GF-D8 (cell line): Measurements from ENCODE around the gene BST1.

ENCODE experiments used
- DNase-seq: peaks from one replicate; lab custom pipeline; 2025; lab: John Stamatoyannopoulos, UW

BST1 gene, protein sequence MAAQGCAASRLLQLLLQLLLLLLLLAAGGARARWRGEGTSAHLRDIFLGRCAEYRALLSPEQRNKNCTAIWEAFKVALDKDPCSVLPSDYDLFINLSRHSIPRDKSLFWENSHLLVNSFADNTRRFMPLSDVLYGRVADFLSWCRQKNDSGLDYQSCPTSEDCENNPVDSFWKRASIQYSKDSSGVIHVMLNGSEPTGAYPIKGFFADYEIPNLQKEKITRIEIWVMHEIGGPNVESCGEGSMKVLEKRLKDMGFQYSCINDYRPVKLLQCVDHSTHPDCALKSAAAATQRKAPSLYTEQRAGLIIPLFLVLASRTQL

DNA sequence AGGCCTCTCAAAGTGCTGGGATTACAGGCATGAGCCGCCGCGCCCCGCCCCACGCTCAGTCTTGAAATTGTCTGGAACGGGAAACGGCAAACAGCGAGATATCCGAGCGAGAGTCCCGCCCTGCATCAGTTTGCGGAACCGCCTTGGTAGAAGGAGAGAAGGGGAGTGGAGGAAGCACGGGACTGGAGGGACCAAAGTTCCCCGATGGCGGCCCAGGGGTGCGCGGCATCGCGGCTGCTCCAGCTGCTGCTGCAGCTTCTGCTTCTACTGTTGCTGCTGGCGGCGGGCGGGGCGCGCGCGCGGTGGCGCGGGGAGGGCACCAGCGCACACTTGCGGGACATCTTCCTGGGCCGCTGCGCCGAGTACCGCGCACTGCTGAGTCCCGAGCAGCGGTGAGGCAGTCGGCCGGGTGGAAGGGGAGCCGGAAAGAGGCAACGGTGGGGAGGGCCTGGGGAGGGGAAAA lies at the start of gene BST1:
TSS of gene BST1 (plus strand) at position 125 of the 463 bp plus-strand sequence. CDS start at position 205, 80 bp downstream.
- no peak for DNase-seq

DNA sequence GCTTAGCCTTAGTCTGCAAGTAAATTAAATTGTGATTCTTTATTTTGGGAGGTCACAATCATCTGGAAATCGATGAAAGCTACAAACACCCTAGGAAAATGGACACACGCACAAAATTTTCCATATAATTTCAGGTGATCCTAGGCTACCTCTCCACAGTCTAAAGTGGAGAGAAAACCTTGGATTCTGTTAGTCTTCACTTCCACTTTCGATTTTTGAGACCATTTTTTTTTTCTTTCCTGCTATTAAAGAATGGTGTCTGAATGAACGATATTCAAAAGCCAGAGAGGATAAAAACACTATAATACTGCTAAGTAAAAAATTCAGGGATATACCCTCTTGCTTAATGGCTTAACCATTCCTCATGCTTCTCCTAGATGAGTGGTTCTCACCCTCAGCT lies 49.4 kb upstream of the BST1 start:
- no peak for DNase-seq

DNA sequence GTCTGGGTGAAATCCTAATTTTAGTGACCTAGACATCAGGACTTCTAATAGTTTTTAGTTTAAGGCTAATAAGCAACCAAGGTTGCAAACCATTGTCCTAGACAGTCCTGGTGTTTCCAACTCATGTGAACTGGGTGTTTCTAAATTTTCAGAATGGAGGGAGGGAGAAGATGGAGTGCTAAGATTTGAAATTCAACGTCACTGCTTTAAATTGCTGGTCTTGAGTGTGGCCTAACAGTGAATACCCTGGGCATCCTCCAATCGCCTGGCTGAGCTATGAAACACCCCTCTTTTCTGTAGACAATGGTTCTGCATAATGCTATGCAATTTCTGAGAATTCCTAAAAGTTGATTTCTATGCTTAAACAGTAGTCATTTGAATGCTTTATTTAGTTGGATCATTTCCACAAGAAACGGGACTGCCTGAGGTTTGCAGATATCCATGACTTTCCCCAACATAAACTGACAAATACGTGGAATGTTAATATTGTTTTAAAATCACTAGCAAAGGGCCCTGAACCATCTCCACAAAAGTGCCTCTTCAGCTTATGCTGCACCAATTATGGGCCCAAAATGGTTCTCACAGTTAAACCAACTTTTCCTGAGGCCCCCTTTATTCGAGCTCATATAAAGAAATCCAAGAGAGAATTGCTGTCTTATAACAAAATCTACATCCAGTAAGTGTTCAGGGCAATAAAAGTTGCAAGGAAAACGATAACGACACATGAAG lies 48.8 kb upstream of the BST1 start:
- peak; percentile 32 for DNase-seq

DNA sequence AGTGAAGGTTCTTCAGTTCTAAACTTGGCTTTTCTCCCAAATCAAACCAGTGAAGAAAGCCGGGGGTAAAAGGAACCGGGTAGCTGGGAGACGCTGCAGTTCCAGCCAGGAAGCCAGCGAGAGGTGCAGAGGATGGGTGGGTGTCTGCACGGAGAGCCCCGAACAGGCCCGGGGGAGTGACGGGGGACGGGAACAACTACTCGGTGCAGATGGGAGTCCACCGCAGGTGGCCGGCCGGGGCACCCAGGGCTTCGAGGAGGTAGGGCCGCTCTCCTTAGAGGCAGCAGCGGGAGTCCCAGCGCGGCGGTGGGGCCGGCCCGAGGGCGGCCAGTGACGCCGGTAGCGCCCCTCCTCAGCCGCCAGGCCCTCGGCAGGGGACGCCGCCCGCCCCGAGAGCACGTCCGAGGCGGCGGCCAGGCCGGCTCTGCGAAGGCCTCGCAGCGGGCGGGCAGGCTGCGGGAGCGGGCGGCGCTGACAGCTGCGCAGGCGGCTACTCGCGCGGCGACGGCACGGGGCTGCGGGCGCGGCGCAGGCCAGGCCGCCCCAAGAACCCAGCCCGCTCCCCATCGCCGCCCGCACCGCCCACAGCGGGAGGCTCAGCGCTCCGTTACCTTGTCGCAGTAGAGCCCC lies 48.2 kb upstream of the BST1 start:
- no peak for DNase-seq

DNA sequence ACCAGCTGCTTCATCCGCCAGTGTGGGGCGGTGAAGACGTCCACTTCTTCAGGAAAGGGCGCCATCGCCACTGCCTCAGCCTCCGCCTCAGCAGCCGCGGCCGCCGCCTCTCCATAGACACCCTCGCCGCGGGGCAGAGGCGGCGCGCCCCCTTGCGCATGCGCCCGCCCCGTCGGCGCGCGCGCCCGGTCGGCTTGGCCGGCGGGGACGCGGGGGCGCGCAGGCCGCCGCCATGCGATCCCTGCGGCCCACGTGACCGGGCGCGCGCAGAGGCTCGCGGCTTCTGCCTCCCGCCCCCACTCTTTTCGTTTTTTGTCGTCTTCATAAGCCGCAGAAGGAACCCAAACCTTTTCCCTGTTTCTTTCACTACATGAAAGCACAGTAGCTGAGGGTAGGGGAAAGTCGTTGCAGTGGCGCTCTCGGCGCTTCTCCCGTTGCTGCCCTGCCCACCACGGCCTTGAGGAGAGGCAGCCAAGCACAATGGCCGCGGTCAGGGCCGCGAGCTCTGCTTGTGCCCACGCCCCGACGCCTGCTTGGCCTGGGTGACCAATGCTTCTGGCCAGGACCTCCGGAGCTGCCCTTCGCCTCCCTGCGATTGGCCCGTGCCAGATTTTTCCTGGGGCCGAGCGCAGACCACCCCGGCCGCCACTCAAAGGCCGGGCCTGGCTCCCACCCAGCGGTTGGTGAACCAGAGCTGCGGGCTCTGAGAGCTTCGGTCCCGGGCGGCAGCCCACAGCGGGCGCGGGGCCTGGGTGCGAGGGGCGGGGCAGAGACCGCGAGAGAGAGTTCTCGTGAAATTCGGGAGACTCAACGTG lies 47.4 kb upstream of the BST1 start, which contains the start of gene FBXL5:
TSS of gene FBXL5 (minus strand) at position 135 of the 815 bp plus-strand sequence. CDS start at position 65, 70 bp downstream.
- DNase-seq, result peak; percentile 50

DNA sequence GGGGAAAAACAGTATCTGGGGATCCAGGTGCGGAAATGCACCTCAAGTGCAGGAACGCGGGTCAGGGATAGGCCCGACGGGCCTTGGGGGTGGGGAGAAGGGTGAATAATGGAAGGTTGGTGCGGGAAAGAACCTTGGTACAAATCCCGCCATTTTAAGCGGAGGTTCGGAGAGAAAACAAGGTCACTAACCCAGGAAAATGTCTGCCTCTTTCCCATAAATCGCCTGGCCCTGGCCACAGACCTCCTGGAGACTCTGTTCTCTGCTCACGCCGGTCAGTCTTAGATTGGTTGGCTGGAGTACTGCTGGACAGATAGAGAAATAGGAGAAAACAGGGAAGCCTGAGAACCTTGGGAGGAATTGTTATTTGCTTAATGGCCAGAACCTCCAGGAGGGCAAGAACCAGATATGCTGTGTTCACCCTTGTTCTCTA lies 46.8 kb upstream of the BST1 start:
- no peak for DNase-seq

DNA sequence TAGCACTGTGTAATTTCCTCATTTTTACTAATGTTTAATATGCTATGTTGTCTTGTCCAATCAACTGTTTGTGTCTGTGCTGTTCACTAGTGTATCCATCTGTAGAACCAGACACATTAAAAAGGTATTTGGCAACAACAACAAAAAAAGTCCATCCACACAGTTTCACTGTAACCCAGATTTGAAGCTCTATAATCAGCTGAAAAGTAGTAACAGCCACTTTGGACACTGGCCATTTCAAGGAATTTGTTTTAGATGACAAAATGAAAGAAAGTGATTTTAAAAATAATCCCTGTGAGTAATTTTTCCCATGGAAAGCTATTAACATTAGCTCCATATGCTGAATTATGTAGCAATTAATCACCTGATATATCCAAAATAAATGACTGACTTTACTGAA lies 45.5 kb upstream of the BST1 start:
- no peak for DNase-seq

DNA sequence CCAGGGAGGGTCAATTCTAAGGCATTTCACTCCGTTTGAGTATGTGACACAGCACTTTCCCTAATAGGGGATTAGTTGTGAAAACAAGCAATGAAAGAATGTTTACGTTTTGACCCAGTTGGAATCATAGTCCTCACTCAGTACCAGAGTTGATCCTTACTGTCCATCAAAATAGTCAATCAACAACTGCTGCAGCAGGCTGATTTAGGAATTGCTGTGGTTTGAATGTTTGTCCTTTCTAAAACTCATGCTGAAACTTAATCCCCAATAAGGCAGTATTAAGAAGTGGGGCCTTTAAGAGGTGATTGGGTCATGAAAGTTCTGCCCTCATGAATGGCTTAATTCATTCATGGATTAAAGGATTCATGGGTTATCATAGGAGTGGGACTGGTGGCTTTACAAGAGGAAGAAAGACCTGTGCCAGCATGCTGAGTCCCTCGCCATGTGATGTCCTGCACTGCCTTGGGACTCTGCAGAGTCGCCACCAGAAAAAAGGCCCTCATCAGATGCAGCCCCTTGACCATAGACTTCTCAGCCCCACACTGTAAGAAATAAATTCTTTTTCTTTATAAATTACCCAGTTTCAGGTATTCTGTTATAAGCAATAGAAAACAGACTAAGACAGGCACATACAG lies 44.6 kb upstream of the BST1 start:
- DNase-seq, result no peak

DNA sequence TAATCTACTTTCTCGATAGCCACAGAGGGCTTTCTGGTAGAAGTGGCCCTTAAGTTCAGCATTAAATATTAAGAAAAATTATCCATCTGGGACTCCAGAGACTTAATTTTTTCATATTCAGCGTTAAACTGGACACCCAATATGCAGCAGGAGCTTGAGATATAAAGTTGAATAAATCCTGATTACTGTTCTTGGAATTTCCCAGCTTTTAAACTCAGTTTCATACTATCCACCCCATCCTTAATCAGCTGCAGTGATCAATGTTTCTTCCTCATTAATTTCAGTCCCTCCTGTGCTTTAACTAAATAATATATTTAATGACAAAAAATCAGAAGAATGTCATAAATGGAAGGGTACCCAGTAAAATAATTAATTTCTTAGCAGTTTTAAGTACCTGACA lies 44.1 kb upstream of the BST1 start:
- DNase-seq, result no peak

DNA sequence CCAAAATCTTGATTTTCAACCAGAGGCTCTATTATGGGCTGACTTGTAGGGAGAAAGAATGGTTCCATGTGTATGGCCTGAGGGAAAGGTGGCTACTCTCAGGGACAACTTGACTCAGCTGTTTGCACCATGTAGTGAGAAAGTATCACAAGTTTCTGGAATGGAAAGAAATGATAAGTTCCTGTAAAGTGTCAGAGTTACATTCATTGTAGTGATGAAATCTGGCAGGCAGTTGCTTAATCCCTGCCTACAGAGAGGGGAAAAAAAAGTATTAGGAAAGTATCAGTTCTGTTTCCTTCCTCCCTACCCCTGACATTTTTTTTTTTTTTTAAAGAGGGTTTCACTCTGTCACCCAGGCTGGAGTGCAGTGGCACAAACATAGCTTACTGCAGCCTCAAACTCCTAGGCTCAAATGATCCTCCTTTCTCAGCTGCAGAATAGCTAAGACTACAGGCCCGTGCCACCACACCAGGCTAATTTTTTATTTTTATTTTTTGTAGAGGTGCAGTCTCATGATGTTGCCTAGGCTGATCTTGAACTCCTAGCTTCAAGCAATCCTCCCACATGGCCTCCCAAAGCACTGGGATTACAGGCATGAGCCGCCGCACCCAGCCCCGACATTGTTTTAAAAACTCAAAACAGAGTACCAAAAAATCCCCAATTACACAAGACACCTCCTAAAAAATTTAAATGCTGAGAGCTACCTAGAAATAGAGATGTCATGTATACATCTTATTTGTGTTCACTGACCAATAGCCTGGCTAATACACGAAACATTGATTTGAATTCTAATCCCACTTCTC lies 42.9 kb upstream of the BST1 start:
- peak; percentile 98 for DNase-seq

DNA sequence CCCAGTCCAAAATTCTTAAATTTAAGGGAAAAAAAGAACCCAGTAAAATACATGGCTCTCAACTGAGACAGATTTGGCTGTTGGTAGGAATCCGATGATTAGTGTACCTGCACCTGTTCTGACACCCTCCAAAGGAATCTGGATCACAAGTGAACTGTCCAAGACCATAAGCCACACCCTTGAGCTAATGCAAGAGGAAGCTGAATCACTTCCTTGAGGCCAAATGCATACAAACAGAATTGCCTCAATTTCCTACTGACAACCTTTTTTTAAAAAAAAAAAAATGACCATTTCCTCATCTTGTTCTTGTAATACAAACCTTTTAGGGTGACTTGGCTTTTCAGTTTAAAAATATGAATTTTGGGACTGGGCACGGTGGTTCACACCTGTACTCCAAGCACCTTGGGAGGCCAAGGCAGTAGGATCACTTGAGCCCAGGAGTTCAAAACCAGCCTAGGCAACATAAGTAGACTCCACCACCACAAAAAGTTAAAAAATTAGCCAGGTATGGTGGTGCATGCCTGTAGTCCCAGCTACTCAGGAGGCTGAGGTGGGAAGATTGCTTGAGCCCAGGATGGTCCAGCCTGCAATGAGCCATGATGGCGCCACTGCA lies 37.0 kb upstream of the BST1 start:
- peak; percentile 91 for DNase-seq

DNA sequence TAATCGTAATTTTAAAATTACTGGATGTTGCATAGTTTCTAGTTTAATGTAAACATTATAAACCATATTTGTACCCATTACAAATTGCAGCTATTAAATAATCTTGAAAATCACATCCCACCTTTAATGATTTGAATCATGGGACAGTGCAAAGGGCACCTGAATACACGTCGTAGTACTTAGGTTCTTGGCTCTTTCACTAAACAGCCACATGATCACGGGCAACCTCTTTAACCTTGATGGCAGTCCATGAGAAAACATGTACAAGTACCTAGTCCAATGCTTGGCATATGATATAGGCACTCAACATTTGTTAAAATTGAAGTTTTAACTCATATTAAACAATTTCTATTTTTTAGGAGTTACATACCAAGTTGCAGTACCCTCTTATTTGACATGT lies 35.9 kb upstream of the BST1 start:
- no peak for DNase-seq

DNA sequence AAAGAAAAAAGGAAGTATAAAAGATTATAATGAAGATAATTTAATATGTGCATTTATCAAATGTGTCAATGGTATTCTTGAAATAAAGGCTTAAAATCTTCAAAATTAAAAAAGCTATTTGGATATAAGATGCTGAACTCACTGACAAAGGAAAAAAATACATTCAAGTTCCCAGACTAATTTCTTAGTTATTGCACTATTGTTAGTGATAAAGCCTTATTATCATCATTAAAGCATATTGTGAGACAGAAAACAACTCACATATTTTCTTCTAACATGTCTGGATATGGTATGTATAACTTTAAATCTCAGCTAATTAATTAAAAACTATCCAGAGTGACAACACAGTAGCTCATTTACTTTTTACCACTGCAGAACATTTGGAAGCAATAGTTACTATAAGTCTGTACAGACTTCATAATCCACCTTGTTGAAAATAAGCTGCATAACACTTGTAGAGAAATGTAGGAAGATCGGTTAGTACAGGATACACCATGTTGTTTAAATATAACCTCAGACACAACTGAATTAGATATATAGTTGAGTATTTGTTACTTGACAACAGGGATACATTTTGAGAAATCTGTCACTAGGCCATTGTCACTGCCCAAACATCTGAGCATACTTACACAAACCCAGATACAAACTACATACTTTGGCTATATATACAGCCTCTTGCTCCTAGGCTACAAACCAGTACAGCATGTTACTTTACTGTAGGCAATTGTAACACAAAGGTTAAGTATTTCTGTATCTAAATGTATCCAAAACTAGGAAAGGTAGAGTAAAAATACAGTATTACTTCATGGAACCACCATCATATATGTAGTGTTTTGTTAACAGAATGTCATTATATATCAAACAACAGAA lies 34.1 kb upstream of the BST1 start:
- no peak for DNase-seq

DNA sequence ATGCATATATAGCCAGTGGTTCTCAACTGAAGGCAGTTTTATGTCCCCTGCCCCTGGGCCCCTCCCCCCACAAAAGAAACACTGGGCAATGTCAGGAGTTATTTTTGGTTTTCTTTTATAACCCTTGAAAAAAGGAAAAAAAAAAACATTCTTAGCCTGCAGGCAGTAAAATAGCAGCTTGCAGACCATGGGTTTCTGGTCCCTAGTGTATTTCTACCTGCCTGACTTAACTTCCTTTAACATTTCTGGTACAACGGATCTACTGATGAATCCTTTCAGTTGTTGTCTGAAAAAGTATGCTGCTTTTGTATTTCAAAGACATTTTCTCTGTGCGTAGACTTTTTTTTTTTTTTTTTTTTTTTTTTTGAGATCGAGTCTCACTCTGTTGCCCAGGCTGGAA lies 32.3 kb upstream of the BST1 start:
- DNase-seq, result no peak

DNA sequence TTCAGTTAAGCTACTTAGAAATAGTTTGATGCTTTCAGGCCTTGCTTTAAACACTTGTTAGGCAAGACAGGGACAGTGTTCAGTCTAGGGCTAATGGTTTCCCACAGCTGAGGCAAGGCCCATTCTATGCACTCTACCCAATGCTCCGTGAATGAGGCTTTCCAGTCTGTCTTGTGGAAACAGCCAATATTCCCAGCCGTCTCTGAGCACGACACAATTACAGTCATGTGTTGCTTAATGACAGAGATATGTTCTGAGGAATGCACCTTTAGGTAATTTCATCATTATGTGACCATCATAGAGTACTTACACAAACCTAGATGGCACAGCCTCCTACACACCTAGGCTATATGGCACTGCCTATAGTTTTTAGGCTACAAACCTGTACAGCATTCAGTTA lies 30.8 kb upstream of the BST1 start:
- DNase-seq, result no peak

DNA sequence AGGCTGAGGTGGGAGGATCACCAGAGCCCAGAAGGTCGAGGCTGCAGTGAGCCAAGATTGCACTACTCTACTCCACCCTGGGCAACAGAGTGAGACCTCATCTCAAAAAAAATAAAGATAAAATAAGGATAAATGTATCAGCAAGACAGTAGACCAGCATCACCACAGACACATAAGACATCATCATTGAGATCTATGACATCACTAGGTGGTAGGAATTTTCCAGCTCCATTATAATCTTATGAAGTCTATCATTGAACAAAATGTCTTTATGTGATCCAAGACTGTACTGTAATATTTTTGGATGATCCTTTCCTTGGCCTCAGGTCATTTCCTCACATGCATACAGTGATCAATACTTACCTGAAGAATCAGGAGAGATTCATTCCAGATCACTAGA lies 29.5 kb upstream of the BST1 start:
- no peak for DNase-seq

DNA sequence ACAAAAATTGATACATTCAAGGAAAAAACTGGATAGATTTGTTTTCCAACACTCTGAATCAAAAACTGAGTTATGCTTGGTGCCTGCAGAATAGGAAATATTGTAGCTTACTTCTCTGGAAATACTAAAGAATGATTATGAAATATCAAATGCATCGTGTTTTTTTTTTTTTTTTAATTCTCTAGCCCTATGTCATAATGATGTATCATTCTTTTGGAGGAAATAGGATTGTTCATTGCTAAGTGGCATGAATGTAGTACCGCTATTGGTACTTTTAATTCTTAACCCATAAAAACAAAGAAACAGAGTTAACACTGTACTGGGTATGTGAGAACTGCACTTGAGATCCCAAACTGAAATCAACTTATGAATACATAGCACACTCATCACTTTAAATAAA lies 28.8 kb upstream of the BST1 start:
- no peak for DNase-seq

DNA sequence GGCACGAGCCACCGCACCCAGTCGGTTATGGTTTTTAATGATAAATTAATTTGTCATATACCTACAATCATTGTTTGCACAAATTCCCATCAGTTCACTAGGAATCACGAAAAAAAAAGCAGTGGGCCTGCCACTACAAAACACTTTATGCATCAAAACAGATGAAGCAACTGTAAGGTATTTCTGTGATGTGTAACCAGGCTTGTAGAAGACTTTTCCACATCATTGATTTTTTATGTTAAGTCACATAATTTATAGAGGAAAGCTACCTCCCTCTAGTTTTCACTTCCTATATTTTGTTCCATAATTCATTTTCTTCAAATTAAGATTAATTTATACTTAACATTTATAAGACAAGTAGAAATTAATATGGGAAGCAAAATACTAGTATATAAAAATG lies 27.9 kb upstream of the BST1 start:
- DNase-seq, result no peak

DNA sequence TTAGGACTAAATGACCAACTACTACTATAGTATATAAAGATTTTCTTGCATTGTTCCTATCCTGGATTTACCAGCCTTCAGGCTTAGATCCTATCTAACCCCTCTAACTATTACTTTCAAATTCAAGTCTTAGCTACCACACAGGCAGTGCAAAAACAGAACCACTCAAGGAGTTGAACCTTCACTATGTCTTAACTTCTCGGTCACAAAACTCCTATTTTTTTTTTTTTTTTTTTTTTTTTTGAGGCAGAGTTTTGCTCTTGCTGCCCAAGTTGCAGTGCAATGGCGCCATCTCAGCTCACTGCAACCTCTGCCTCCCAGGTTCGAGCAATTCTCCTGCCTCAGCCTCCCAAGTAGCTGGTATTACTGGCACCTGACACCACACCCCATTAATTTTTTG lies 27.5 kb upstream of the BST1 start:
- DNase-seq, result no peak
